ENCODE measurements around the gene SPAG9. TPM values are rescaled to one million over a fixed set of nuclear protein-coding genes. Genes with fewer than 3 reads are reported as not detected.

The SPAG9 gene
- total and polyA plus RNA-seq, 2 of the 8 experiments (the other 6 are each of a cell fraction or from before 2014, with no cell fraction given): 9.8 to 63.8 TPM

- CTCF ChIA-PET (ENCODE audit: partially characterized antibody): interaction anchor here (0.9 to 4.9 kb wide), 3 partner anchors 10 to 111 kb away, joined by 3 to 17 read pairs (median 6); no protein-coding TSS in a partner anchor
- TF ChIP-seq SIN3A (conservative IDR thresholded peaks at IDR 0.05 in 1 of 2, IDR thresholded peaks at IDR 0.05 in 1 of 2; ENCODE audit: low read depth in 1 of 2, low read length in 2 of 2) (no peak), SIX5 (IDR thresholded peaks at IDR 0.05; ENCODE audit: low read depth, low read length) (no peak), JUND (IDR thresholded peaks at IDR 0.05; ENCODE audit: low read length) (no peak), CBX8 (IDR thresholded peaks at IDR 0.05; ENCODE audit: borderline replicate concordance, low read depth, low read length) (no peak), HDAC2 (IDR thresholded peaks at IDR 0.05; ENCODE audit: borderline replicate concordance in 1 of 2, low read depth in 2 of 2, low read length in 2 of 2) (no peak), TBP (IDR thresholded peaks at IDR 0.05; ENCODE audit: low read depth, low read length) (no peak), KDM1A (IDR thresholded peaks at IDR 0.05; ENCODE audit: borderline replicate concordance, low read length) (no peak), E2F6 (IDR thresholded peaks at IDR 0.05) (no peak), POLR2AphosphoS5 (IDR thresholded peaks at IDR 0.05; ENCODE audit: low read depth, low read length) (no peak), FOSL1 (IDR thresholded peaks at IDR 0.05; ENCODE audit: insufficient read depth, low read depth, low read length) (no peak), CEBPB (IDR thresholded peaks at IDR 0.05; ENCODE audit: low read depth, low read length) (no peak), SUZ12 (IDR thresholded peaks at IDR 0.05; ENCODE audit: low read length) (no peak), KDM4A (IDR thresholded peaks at IDR 0.05; ENCODE audit: low read depth, low read length, severe bottlenecking) (no peak), CBX5 (IDR thresholded peaks at IDR 0.05; ENCODE audit: low read depth, low read length) (no peak)
These were observed 157.5 kb downstream of the SPAG9 start for GRCh38 chr17:50963139-50963538.

More at GRCh38 chr17:50963139-50963538, 157.5 kb downstream of the SPAG9 start:
- no peak overlapping the region for H2AFZ ChIP-seq (ENCODE audit: low read length)
- no peak overlapping the region for H2BK120ac ChIP-seq (replicated peaks; ENCODE audit: low read depth, low read length)
- no peak overlapping the region for H3K14ac ChIP-seq (ENCODE audit: insufficient read length)
- H3K4me2 ChIP-seq (ENCODE audit: insufficient read depth in 1 of 2, low read depth in 2 of 2, low read length in 2 of 2): no peak overlapping the region
- H3K56ac ChIP-seq (replicated peaks; ENCODE audit: insufficient read length, low read depth, low read length): no peak overlapping the region
- H2BK20ac ChIP-seq (ENCODE audit: low read length): no peak overlapping the region
- 87% methylated on average over 2 of the region's 2 CpGs; no CpG with 5 or more reads in 1 of the 2 experiments for WGBS, 2 experiments (ENCODE audit: extremely low coverage in 1 of 2, insufficient coverage in 1 of 2, insufficient read length in 1 of 2, insufficient replicate concordance in 2 of 2, low coverage in 1 of 2, low lambda C conversion rate in 2 of 2, missing lambda C conversion rate in 1 of 2)
- H2AK5ac ChIP-seq (ENCODE audit: low read depth, low read length): no peak overlapping the region
- H4K20me1 ChIP-seq (replicated peaks in 1 of 2; ENCODE audit: control insufficient read depth in 1 of 2, insufficient read depth in 2 of 2, low read length in 2 of 2): no peaks in the 10 kb centered on the region
- no peak for FAIRE-seq
- H3K18ac ChIP-seq (ENCODE audit: extremely low read depth, low read length): no peak overlapping the region
- H3K4ac ChIP-seq (replicated peaks; ENCODE audit: insufficient read length, low read depth, low read length): no peak overlapping the region
- no peaks in the 10 kb centered on the region for H3K9me3 ChIP-seq (ENCODE audit: insufficient read depth in 2 of 2, low read depth in 1 of 2, low read length in 1 of 2)
- H3K4me1 ChIP-seq (replicated peaks in 1 of 4; ENCODE audit: control insufficient read depth in 3 of 4, insufficient read depth in 4 of 4, low read length in 3 of 4): no peaks in the 10 kb centered on the region
- no peak overlapping the region for H2BK12ac ChIP-seq (ENCODE audit: low read depth, low read length)
- H3K23ac ChIP-seq (ENCODE audit: insufficient read length): no peak overlapping the region
- no peak overlapping the region for H2BK5ac ChIP-seq (ENCODE audit: low read depth, low read length)
- H3K79me2 ChIP-seq (ENCODE audit: control insufficient read depth in 1 of 2, insufficient read depth in 2 of 2, low read length in 2 of 2): no peaks in the 10 kb centered on the region
- peaks cover 0 to 14% (median 5%) of the 10 kb centered on the region in 4 experiments; a peak in 6 of 8 replicates for H3K36me3 ChIP-seq (ENCODE audit: control insufficient read depth in 2 of 4, insufficient read depth in 4 of 4, low read length in 3 of 4)
- no peak overlapping the region for H4K8ac ChIP-seq (ENCODE audit: extremely low read depth, insufficient read depth, low read length)
- H4K91ac ChIP-seq (replicated peaks; ENCODE audit: insufficient read length, low read length): no peak overlapping the region
- H3K79me1 ChIP-seq (ENCODE audit: low read depth, low read length): no peaks in the 10 kb centered on the region
- DNase-seq (ENCODE audit: low read depth in 1 of 2, low spot score in 2 of 2): no peak
- H2BK15ac ChIP-seq (ENCODE audit: low read length): no peak overlapping the region
- H4K5ac ChIP-seq (ENCODE audit: insufficient read length, low read depth, low read length): no peak overlapping the region
- POLR2A ChIA-PET (ENCODE audit: partially characterized antibody): no interaction called here
- H3K27me3 ChIP-seq (replicated peaks in 1 of 4; ENCODE audit: control insufficient read depth in 3 of 4, extremely low read depth in 1 of 4, insufficient read depth in 3 of 4, low read length in 3 of 4): no peaks in the 10 kb centered on the region
- H3K23me2 ChIP-seq (ENCODE audit: low read depth, low read length): no peaks in the 10 kb centered on the region
- no peak overlapping the region for H3K27ac ChIP-seq (ENCODE audit: low read depth, low read length)
- H3K9ac ChIP-seq (replicated peaks in 1 of 4; ENCODE audit: extremely low read depth in 1 of 4, low read depth in 3 of 4, low read length in 3 of 4): no peak overlapping the region
- no peak overlapping the region for H3K4me3 ChIP-seq (ENCODE audit: extremely low read depth in 1 of 4, insufficient read depth in 2 of 4, low read depth in 3 of 4, low read length in 4 of 4)

Data from H1 (cell line).